DOHH2 (cell line): Measurements from ENCODE around the gene TRPM3.

Experiments used
- H3F3A ChIP-seq: fragments of 200-600 bp; sonication (generic), shearing (Covaris generic); 2 replicates; pipeline ENCODE4 v1.6.0; 2016; ENCODE audit warnings: antibody characterized with exemption, mild to moderate bottlenecking; ENCODE audit not compliant: control insufficient read depth, insufficient read depth
- H3K27ac ChIP-seq: fragments of 200-600 bp; sonication (generic); 2 replicates; pipeline ENCODE4 v1.5.1; 2014; ENCODE audit warnings: low read depth, mild to moderate bottlenecking, low read length, moderate library complexity
- H3K27me3 ChIP-seq: fragments of 200-600 bp; sonication (generic); 2 replicates; pipeline ENCODE4 v1.6.1; 2014; ENCODE audit warnings: mild to moderate bottlenecking, low read length, mixed read lengths; ENCODE audit not compliant: control insufficient read depth
- H3K36me3 ChIP-seq: fragments of 200-600 bp; sonication (generic); 2 replicates; pipeline ENCODE4 v1.6.1; 2014; ENCODE audit warnings: mild to moderate bottlenecking, low read length, moderate library complexity, mixed read lengths; ENCODE audit not compliant: control insufficient read depth
- H3K4me1 ChIP-seq: fragments of 200-600 bp; sonication (generic); 2 replicates; pipeline ENCODE4 v1.6.1; 2014; ENCODE audit warnings: mild to moderate bottlenecking, low read length, mixed read lengths; ENCODE audit not compliant: control insufficient read depth
- H3K4me2 ChIP-seq: fragments of 200-600 bp; sonication (generic); 2 replicates; pipeline ENCODE4 v1.6.0; 2014; ENCODE audit warnings: mild to moderate bottlenecking, low read length, moderate library complexity
- H3K4me3 ChIP-seq: fragments of 200-600 bp; sonication (generic); 2 replicates; pipeline ENCODE4 v1.5.1; 2014; ENCODE audit warnings: mild to moderate bottlenecking, low read length, mixed read lengths
- H3K79me2 ChIP-seq: fragments of 200-600 bp; sonication (generic); 2 replicates; pipeline ENCODE4 v1.6.1; 2014; ENCODE audit warnings: mild to moderate bottlenecking, low read length, mixed read lengths; ENCODE audit not compliant: control insufficient read depth
- H3K9me2 ChIP-seq: fragments of 200-600 bp; sonication (generic); replicated peaks from 2 replicates; pipeline ENCODE4 v1.6.1; 2014; ENCODE audit warnings: mild to moderate bottlenecking, low read length, mixed read lengths; ENCODE audit not compliant: control insufficient read depth
- H3K9me3 ChIP-seq: fragments of 200-600 bp; sonication (generic); 2 replicates; pipeline ENCODE4 v1.6.1; 2014; ENCODE audit warnings: antibody characterized with exemption, low read length, mixed read lengths; ENCODE audit not compliant: control insufficient read depth, insufficient read depth
- H4K20me1 ChIP-seq: fragments of 200-600 bp; sonication (generic); 2 replicates; pipeline ENCODE4 v1.6.0; 2014; ENCODE audit warnings: low read depth, mild to moderate bottlenecking, antibody characterized with exemption, low read length, moderate library complexity; ENCODE audit not compliant: control insufficient read depth, insufficient read depth
- EZH2phosphoT487 ChIP-seq: fragments of 200-600 bp; sonication (generic); IDR thresholded peaks from 2 replicates; pipeline ENCODE4 v1.6.1; 2017; ENCODE audit warnings: borderline replicate concordance, mild to moderate bottlenecking, antibody characterized with exemption, low read length, moderate library complexity, mixed read lengths
- TF ChIP-seq, protein P1 (sequence below): fragments of 200-600 bp; sonication (generic); IDR thresholded peaks from one replicate; pipeline ENCODE4 v1.5.1; 2014; ENCODE audit warnings: antibody characterized with exemption, mild to moderate bottlenecking, low read depth, low read length; ENCODE audit not compliant: poor library complexity, severe bottlenecking

TRPM3 gene

DNA sequence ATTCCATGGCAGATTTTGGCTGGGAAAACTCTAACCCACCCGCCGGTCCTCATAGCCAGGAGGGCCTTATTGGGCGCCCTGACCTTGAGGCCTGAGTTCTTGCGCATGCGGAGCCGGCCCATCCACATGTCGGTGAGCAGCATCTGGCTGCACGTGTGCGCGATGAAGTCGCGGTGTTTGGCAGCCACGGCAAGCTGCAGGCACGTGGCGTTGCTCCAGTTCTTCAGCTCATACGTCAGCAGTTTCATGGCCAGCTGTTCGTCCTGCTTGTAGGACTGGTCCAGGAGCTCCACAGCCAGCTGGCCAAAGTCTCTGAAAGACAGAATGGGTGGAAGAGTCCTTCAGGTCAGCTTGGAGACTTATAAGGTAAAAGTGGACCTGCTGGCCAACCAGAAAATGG lies 502.6 kb downstream of the TRPM3 start:
- Histone ChIP-seq H3K27me3 (0 out of 2 replicates have a peak, but pooled peaks cover 4% of the 10 kb centered on the region), H3K4me3 (no peak overlapping the region), H3K4me2 (no peak overlapping the region), H3K79me2 (no peaks in the 10 kb centered on the region), H3K9me3 (no peaks in the 10 kb centered on the region), H4K20me1 (no peaks in the 10 kb centered on the region), H3K36me3 (no peaks in the 10 kb centered on the region), H3K4me1 (no peaks in the 10 kb centered on the region), H3K9me2 (no peaks in the 10 kb centered on the region), H3K27ac (no peak overlapping the region), H3F3A (no peaks in the 10 kb centered on the region)
- TF ChIP-seq EZH2phosphoT487 = no peak
- TF ChIP-seq, protein P1, sequence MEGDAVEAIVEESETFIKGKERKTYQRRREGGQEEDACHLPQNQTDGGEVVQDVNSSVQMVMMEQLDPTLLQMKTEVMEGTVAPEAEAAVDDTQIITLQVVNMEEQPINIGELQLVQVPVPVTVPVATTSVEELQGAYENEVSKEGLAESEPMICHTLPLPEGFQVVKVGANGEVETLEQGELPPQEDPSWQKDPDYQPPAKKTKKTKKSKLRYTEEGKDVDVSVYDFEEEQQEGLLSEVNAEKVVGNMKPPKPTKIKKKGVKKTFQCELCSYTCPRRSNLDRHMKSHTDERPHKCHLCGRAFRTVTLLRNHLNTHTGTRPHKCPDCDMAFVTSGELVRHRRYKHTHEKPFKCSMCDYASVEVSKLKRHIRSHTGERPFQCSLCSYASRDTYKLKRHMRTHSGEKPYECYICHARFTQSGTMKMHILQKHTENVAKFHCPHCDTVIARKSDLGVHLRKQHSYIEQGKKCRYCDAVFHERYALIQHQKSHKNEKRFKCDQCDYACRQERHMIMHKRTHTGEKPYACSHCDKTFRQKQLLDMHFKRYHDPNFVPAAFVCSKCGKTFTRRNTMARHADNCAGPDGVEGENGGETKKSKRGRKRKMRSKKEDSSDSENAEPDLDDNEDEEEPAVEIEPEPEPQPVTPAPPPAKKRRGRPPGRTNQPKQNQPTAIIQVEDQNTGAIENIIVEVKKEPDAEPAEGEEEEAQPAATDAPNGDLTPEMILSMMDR = no peak

GRCh38 chr9:70617033-70617828 lies 504.2 kb downstream of the TRPM3 start:
- Histone ChIP-seq H4K20me1 (no peaks in the 10 kb centered on the region), H3F3A (no peaks in the 10 kb centered on the region), H3K4me2 (no peak overlapping the region), H3K79me2 (no peaks in the 10 kb centered on the region), H3K9me3 (no peaks in the 10 kb centered on the region), H3K27ac (no peak overlapping the region), H3K27me3 (peaks cover 9% of the 10 kb centered on the region), H3K4me1 (no peaks in the 10 kb centered on the region), H3K36me3 (no peaks in the 10 kb centered on the region), H3K9me2 (no peaks in the 10 kb centered on the region), H3K4me3 (no peak overlapping the region)
- TF ChIP-seq EZH2phosphoT487 = no peak

DNA sequence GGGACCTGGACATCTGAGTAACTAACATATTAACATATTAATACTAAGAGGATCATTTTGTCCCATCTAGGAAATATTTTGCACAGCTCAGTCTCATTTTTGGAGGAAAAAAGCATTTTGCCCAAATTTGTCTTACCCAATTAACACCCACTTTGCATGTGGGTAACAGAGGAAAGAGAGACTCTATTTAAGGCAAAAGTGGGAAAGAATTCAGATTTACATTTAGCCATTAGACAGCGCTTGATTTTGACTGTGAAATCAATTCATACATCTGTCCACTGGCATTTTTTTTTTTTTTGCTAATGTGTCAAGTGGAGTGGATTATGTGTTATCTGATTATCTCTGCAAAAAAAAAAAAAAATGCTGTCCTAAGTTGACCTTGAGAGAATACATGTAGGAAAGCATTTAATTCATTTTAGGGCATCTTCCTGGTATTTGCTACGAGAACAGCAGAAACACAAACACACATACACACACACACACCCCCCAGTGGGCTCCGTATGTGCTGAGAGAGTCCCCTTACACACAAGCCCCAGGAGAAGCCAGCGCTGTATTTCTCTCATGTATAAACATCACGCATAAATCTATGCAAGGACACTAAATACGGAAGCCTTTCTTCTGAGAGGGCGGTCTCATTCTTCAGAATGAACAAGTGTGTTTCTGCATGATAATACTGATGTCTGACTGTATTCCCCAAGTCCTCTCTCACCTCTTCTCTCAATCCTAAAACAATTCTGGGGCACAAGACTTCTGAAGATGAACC lies 505.0 kb downstream of the TRPM3 start:
- no peak overlapping the region for H3K27ac ChIP-seq
- H3K79me2 ChIP-seq = no peaks in the 10 kb centered on the region
- no peaks in the 10 kb centered on the region for H3K9me2 ChIP-seq
- H3K4me1 ChIP-seq = no peaks in the 10 kb centered on the region
- peaks cover 6% of the 10 kb centered on the region for H3K27me3 ChIP-seq
- TF ChIP-seq, protein P1 = no peak
- TF ChIP-seq EZH2phosphoT487 = no peak
- H3K4me2 ChIP-seq = no peak overlapping the region
- H3F3A ChIP-seq = no peaks in the 10 kb centered on the region
- no peak overlapping the region for H3K4me3 ChIP-seq
- no peaks in the 10 kb centered on the region for H3K36me3 ChIP-seq
- no peaks in the 10 kb centered on the region for H4K20me1 ChIP-seq
- H3K9me3 ChIP-seq = no peaks in the 10 kb centered on the region
